GM21576 (cell line): Measurements from ENCODE around the gene KRTAP5-7.
"Not testable (repeated sequence)": the region's sequence is repeated elsewhere in the genome, so short reads cannot be mapped to it uniquely, and the experiment has no call there.

ENCODE experiments used
- ATAC-seq: cut with Tn5 transposase; IDR thresholded peaks from one replicate; pipeline ENCODE4 v1.9.1; 2021; ENCODE audit warnings: mild to moderate bottlenecking, moderate library complexity; ENCODE audit not compliant: unreplicated experiment

KRTAP5-7 gene

GRCh38 chr11:71532036-71532610 is 5.1 kb downstream of the KRTAP5-7 start:
- no peak for ATAC-seq

- ATAC-seq = not testable (repeated sequence)
Observed at GRCh38 chr11:71534711-71535608, 7.9 kb downstream of the KRTAP5-7 start.

GRCh38 chr11:71535825-71536224 is 8.8 kb downstream of the KRTAP5-7 start:
- no peak for ATAC-seq

- no peak for ATAC-seq
Observed at GRCh38 chr11:71537537-71537936, 10.5 kb downstream of the KRTAP5-7 start.

- ATAC-seq = not testable (repeated sequence)
Observed at GRCh38 chr11:71537977-71538665, 11.1 kb downstream of the KRTAP5-7 start, which contains the start of gene KRTAP5-8. TSS of gene KRTAP5-8 (plus strand) at chr11:71538025. CDS start at chr11:71538056, 31 bp downstream.

GRCh38 chr11:71538666-71538990 is 11.6 kb downstream of the KRTAP5-7 start:
- ATAC-seq = no peak

- ATAC-seq = no peak
Observed at GRCh38 chr11:71539017-71539416, 11.9 kb downstream of the KRTAP5-7 start.

- not testable (repeated sequence) for ATAC-seq
Observed at GRCh38 chr11:71539971-71540370, 12.9 kb downstream of the KRTAP5-7 start.

GRCh38 chr11:71540521-71541304 is 13.6 kb downstream of the KRTAP5-7 start:
- ATAC-seq = peak; percentile 49

GRCh38 chr11:71542382-71542781 is 15.3 kb downstream of the KRTAP5-7 start:
- ATAC-seq = no peak

GRCh38 chr11:71542879-71543777 is 16.1 kb downstream of the KRTAP5-7 start:
- ATAC-seq = no peak

- ATAC-seq = no peak
Observed at GRCh38 chr11:71543866-71544265, 16.8 kb downstream of the KRTAP5-7 start.

GRCh38 chr11:71544525-71545214 is 17.6 kb downstream of the KRTAP5-7 start:
- ATAC-seq = no peak

- ATAC-seq = no peak
Observed at GRCh38 chr11:71545405-71545966, 18.4 kb downstream of the KRTAP5-7 start.

- no peak for ATAC-seq
Observed at GRCh38 chr11:71548120-71548519, 21.1 kb downstream of the KRTAP5-7 start, which contains the start of gene KRTAP5-9. TSS of gene KRTAP5-9 (plus strand) at chr11:71548420. CDS start at chr11:71548658, 238 bp downstream.

GRCh38 chr11:71548716-71549151 is 21.7 kb downstream of the KRTAP5-7 start:
- no peak for ATAC-seq

GRCh38 chr11:71551711-71552110 is 24.6 kb downstream of the KRTAP5-7 start:
- ATAC-seq = no peak

- ATAC-seq = no peak
Observed at GRCh38 chr11:71554996-71555395, 27.9 kb downstream of the KRTAP5-7 start.

GRCh38 chr11:71555508-71555907 is 28.4 kb downstream of the KRTAP5-7 start:
- no peak for ATAC-seq
